PC-9 (cell line): Measurements from ENCODE around the gene NT5DC3. TPM values are rescaled to one million over a fixed set of nuclear protein-coding genes. Genes with fewer than 3 reads are reported as not detected.

Experiments
- BruUV-seq: library from RNA; stranded (reverse); fragments of 400-500 nt; replicated peaks from 2 replicates; lab custom pipeline; 2021; lab: Mats Ljungman, UMichigan
- CTCF ChIA-PET: fragments of 300-600 bp; sonication (Branson Sonifier 250); formaldehyde crosslinking; loops from one replicate; lab custom pipeline; 2022; ENCODE audit warnings: antibody characterized with exemption; lab: Charles Lee
- POLR2A ChIA-PET: fragments of 300-600 bp; sonication (Branson Sonifier 250); formaldehyde crosslinking; loops from one replicate; lab custom pipeline; 2022; ENCODE audit warnings: antibody characterized with exemption; ENCODE audit not compliant: unreplicated experiment; lab: Charles Lee
- DNase-seq, 2 experiments: peaks; one replicate each; pipeline versions ENCODE4 v3.0.0 to v3.0.0-alpha.2; 2015 to 2022; ENCODE audit warnings: mixed read lengths in 1 of 2
- H2AFZ ChIP-seq: fragments of 200-600 bp; sonication (generic); 2 replicates; pipeline ENCODE4 v1.8.1; 2017; ENCODE audit warnings: antibody characterized with exemption
- H3F3A ChIP-seq: fragments of 200-600 bp; sonication (generic); 2 replicates; pipeline ENCODE4 v1.8.1; 2017; ENCODE audit warnings: antibody characterized with exemption, mild to moderate bottlenecking, low read depth; ENCODE audit not compliant: insufficient read depth
- H3K27ac ChIP-seq: fragments of 200-600 bp; sonication (generic); 2 replicates; pipeline ENCODE4 v1.6.1; 2016; ENCODE audit warnings: mixed run types
- H3K27me3 ChIP-seq: fragments of 200-600 bp; sonication (generic); 2 replicates; pipeline ENCODE4 v1.6.1; 2016; ENCODE audit warnings: low read depth, mixed run types; ENCODE audit not compliant: insufficient read depth
- H3K36me3 ChIP-seq: fragments of 200-600 bp; sonication (generic); 2 replicates; pipeline ENCODE4 v1.6.1; 2016; ENCODE audit warnings: low read depth, mixed run types
- H3K4me1 ChIP-seq: fragments of 200-600 bp; sonication (generic); replicated peaks from 2 replicates; pipeline ENCODE4 v1.6.1; 2016; ENCODE audit warnings: mixed run types; ENCODE audit not compliant: insufficient read depth
- H3K4me2 ChIP-seq: fragments of 200-600 bp; sonication (generic); 2 replicates; pipeline ENCODE4 v1.6.1; 2017; ENCODE audit warnings: mixed run types
- H3K4me3 ChIP-seq: fragments of 200-600 bp; sonication (generic); 2 replicates; pipeline ENCODE4 v1.6.1; 2016; ENCODE audit warnings: mixed run types
- H3K79me2 ChIP-seq: fragments of 200-600 bp; sonication (generic); 2 replicates; pipeline ENCODE4 v1.6.1; 2017; ENCODE audit warnings: low read depth, mixed run types
- H3K9me2 ChIP-seq: fragments of 200-600 bp; sonication (generic); 2 replicates; pipeline ENCODE4 v1.8.1; 2017; ENCODE audit warnings: mild to moderate bottlenecking; ENCODE audit not compliant: insufficient read depth
- H3K9me3 ChIP-seq: fragments of 200-600 bp; sonication (generic); 2 replicates; pipeline ENCODE4 v1.8.1; 2016; ENCODE audit warnings: low read depth; ENCODE audit not compliant: insufficient read depth
- H4K20me1 ChIP-seq: fragments of 200-600 bp; sonication (generic); 2 replicates; pipeline ENCODE4 v1.8.1; 2017; ENCODE audit not compliant: insufficient read depth
- EZH2 ChIP-seq: fragments of 200-600 bp; sonication (generic); IDR thresholded peaks from 2 replicates; pipeline ENCODE4 v1.8.0; 2017; ENCODE audit warnings: antibody characterized with exemption, low read depth
- intact Hi-C: fragments of 100-400 bp; cut with micrococcal nuclease; formaldehyde crosslinking; loops from one replicate; pipeline ENCODE4 v1.10.0; 2022; ENCODE audit not compliant: unreplicated experiment
- total RNA-seq: library from RNA; stranded (reverse); gene quantifications from 2 replicates; pipeline ENCODE4 v1.2.3, GENCODE V29; 2021
- TF ChIP-seq, protein P1 (sequence below): fragments of 200-600 bp; sonication (generic); conservative IDR thresholded peaks from 2 replicates; pipeline ENCODE4 v1.6.1; 2017; ENCODE audit warnings: mixed run types, antibody characterized with exemption, mild to moderate bottlenecking, moderate library complexity

Gene NT5DC3
- total RNA-seq, 1 experiment from 2014 or later = 13.2 TPM

DNA sequence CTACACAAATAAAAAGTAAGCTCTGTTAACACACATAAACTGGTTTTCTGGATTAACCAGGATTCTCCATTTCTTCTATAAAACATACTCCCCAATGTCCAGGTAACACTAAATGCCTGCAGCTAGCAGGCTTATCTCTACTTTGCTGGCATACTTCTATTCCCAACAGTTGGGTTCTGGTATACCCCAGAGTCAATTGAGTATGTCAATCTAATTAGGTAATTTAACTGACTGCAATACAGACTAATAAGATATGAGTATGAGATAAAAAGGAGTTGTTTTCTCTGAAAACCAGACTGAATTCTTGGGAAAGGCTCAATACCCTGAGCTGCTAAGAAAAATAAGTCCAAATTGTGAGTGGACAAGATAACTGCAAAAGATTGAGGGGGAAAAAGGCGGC, 9.4 kb upstream of the NT5DC3 start:
- H2AFZ ChIP-seq = no peak overlapping the region
- no peaks in the 10 kb centered on the region for H3K36me3 ChIP-seq
- no peaks in the 10 kb centered on the region for H4K20me1 ChIP-seq
- ChIA-PET CTCF (no interaction called here), POLR2A (no interaction called here)
- H3K4me3 ChIP-seq = no peak overlapping the region
- TF ChIP-seq, protein P1, sequence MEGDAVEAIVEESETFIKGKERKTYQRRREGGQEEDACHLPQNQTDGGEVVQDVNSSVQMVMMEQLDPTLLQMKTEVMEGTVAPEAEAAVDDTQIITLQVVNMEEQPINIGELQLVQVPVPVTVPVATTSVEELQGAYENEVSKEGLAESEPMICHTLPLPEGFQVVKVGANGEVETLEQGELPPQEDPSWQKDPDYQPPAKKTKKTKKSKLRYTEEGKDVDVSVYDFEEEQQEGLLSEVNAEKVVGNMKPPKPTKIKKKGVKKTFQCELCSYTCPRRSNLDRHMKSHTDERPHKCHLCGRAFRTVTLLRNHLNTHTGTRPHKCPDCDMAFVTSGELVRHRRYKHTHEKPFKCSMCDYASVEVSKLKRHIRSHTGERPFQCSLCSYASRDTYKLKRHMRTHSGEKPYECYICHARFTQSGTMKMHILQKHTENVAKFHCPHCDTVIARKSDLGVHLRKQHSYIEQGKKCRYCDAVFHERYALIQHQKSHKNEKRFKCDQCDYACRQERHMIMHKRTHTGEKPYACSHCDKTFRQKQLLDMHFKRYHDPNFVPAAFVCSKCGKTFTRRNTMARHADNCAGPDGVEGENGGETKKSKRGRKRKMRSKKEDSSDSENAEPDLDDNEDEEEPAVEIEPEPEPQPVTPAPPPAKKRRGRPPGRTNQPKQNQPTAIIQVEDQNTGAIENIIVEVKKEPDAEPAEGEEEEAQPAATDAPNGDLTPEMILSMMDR = no peak
- no peak for TF ChIP-seq EZH2
- H3K9me2 ChIP-seq = no peaks in the 10 kb centered on the region
- H3K9me3 ChIP-seq = no peaks in the 10 kb centered on the region
- no peaks in the 10 kb centered on the region for H3K4me1 ChIP-seq
- BruUV-seq = no TSS peak
- H3F3A ChIP-seq = no peaks in the 10 kb centered on the region
- no peak overlapping the region for H3K4me2 ChIP-seq
- intact Hi-C loops = no loop called here
- H3K79me2 ChIP-seq = no peaks in the 10 kb centered on the region
- no peak overlapping the region for H3K27ac ChIP-seq
- no peak for DNase-seq
- H3K27me3 ChIP-seq = no peaks in the 10 kb centered on the region

DNA sequence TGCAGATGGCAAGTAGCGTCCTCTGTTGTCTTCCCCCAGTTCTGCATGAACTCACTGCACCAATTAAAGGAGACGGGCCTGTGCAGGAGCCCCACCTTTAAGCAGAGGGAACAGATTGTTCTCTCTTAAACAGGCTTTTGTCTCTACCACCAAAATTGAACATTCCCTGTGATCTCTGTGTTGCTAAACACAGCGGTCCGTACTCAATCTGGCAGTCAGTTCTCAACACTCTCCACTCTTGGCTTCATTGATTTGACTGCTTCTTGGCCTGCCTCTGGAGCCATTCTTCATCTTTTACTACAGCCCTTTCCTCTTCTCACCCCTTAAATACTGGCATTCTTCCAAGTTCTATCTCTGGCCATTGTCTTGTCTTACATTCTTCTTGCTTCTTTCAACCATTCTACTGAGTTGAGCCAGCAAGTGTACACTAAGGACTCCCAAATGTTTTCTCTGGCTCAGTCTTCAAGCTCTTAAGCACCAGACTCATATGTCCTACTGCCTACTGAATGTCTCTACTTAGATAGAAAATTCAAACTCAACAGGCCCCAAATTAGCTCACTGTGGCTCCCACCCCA, 8.0 kb upstream of the NT5DC3 start:
- Histone ChIP-seq H3K4me1 (no peaks in the 10 kb centered on the region), H3K36me3 (no peaks in the 10 kb centered on the region), H3K27me3 (no peaks in the 10 kb centered on the region), H3K4me2 (no peak overlapping the region), H3K27ac (no peak overlapping the region), H3F3A (no peaks in the 10 kb centered on the region), H2AFZ (no peak overlapping the region), H3K9me3 (no peaks in the 10 kb centered on the region), H4K20me1 (no peaks in the 10 kb centered on the region), H3K79me2 (no peaks in the 10 kb centered on the region), H3K4me3 (no peak overlapping the region), H3K9me2 (no peaks in the 10 kb centered on the region)
- TF ChIP-seq EZH2 = no peak
- TF ChIP-seq, protein P1 = no peak
- DNase-seq = no peak
- ChIA-PET POLR2A (no interaction called here), CTCF (no interaction called here)
- intact Hi-C loops = no loop called here
- BruUV-seq = no TSS peak

DNA sequence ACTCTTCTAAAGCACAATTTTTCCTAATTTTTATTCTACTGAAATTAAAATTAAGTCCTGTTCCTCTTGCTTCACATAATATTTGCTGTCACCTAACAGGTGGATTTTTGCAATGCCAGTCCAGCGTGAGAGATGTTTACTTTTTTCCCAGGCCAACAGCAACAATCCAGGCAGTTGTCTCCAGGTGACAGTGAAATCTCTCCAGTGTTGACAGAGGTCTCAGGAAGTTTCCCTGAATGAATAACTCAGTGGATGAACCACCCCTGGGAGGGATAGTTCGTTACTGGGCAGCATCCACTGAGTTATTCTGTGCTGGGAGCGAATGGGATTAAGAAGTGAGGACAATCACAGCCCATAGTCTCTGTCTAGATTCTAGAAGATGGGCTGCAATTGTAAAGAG, 7.1 kb upstream of the NT5DC3 start:
- POLR2A ChIA-PET = no interaction called here
- no peaks in the 10 kb centered on the region for H3K27me3 ChIP-seq
- H2AFZ ChIP-seq = no peak overlapping the region
- no peak for TF ChIP-seq EZH2
- TF ChIP-seq, protein P1 = no peak
- H3K79me2 ChIP-seq = no peaks in the 10 kb centered on the region
- no peaks in the 10 kb centered on the region for H3K9me3 ChIP-seq
- no TSS peak for BruUV-seq
- H3K4me1 ChIP-seq = peaks cover 2% of the 10 kb centered on the region
- H3K36me3 ChIP-seq = no peaks in the 10 kb centered on the region
- no peaks in the 10 kb centered on the region for H4K20me1 ChIP-seq
- intact Hi-C loops = no loop called here
- H3K27ac ChIP-seq = no peak overlapping the region
- H3K9me2 ChIP-seq = no peaks in the 10 kb centered on the region
- no peaks in the 10 kb centered on the region; the same call in 1 of the 2 replicates for H3F3A ChIP-seq
- H3K4me2 ChIP-seq = no peak overlapping the region
- no peak overlapping the region for H3K4me3 ChIP-seq
- CTCF ChIA-PET = no interaction called here
- DNase-seq = peak in 1 of 2 experiments; percentile 39
